ENCODE data around the gene NLN.

Gene NLN

DNA sequence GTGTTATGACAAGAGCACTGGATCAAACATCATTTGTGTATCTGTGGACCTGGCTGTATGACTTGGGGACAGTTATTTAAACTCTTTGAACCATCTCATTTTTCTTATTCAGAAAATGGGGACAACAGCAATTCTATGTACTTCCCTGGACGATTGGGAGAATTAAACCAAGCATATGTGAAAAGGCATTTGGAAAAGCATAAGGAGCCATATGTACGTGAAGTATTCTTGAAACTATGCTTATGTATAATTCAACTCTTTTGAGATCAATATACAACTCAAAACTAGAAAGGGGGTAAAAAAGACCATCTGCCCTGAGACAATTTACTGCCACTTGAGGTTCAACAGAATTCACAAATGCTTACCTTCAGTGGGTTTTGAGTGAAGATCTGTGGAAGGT, 75.5 kb downstream of the NLN start:
- no peak for DNase-seq (ENCODE audit: low read depth)
- H3K4me3 ChIP-seq (ENCODE audit: control insufficient read depth, low read depth, low read length), result no peak overlapping the region
- TF ChIP-seq, protein P1, sequence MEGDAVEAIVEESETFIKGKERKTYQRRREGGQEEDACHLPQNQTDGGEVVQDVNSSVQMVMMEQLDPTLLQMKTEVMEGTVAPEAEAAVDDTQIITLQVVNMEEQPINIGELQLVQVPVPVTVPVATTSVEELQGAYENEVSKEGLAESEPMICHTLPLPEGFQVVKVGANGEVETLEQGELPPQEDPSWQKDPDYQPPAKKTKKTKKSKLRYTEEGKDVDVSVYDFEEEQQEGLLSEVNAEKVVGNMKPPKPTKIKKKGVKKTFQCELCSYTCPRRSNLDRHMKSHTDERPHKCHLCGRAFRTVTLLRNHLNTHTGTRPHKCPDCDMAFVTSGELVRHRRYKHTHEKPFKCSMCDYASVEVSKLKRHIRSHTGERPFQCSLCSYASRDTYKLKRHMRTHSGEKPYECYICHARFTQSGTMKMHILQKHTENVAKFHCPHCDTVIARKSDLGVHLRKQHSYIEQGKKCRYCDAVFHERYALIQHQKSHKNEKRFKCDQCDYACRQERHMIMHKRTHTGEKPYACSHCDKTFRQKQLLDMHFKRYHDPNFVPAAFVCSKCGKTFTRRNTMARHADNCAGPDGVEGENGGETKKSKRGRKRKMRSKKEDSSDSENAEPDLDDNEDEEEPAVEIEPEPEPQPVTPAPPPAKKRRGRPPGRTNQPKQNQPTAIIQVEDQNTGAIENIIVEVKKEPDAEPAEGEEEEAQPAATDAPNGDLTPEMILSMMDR (IDR thresholded peaks at IDR 0.05; ENCODE audit: control insufficient read depth, insufficient read depth, low read depth, low read length, missing control alignments), result no peak

GRCh38 chr5:65799857-65800256, 77.9 kb downstream of the NLN start:
- TF ChIP-seq, protein P1 (IDR thresholded peaks at IDR 0.05; ENCODE audit: control insufficient read depth, insufficient read depth, low read depth, low read length, missing control alignments), result no peak
- no peak overlapping the region for H3K4me3 ChIP-seq (ENCODE audit: control insufficient read depth, low read depth, low read length)
- DNase-seq (ENCODE audit: low read depth), result no peak

GRCh38 chr5:65800775-65801174, 78.8 kb downstream of the NLN start:
- DNase-seq (ENCODE audit: low read depth), result no peak
- TF ChIP-seq, protein P1 (IDR thresholded peaks at IDR 0.05; ENCODE audit: control insufficient read depth, insufficient read depth, low read depth, low read length, missing control alignments), result no peak

DNA sequence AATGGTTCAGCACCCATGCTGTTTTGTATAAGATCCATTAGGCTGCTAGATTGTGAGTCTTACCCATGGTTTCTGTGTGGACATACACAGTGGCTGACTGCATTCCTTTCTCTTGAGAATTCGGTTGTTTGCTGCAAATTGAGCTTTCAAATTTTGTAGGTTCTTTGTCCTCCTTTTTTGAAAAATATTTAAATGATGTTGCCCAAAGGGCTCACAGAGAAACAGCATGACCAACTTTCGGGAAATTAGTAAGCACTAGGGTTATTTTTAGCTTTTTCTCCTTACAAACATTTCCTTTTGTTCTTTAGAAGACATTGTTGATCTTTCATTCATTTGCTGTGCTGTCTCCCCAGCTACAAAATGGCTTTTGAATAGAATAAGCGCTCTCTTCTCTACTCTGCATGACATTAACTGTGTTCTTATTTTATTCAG, 79.4 kb downstream of the NLN start:
- TF ChIP-seq, protein P1 (IDR thresholded peaks at IDR 0.05; ENCODE audit: control insufficient read depth, insufficient read depth, low read depth, low read length, missing control alignments), result no peak
- H3K4me3 ChIP-seq (ENCODE audit: control insufficient read depth, low read depth, low read length), result no peak overlapping the region
- peak; percentile 61 for DNase-seq (ENCODE audit: low read depth)

More at GRCh38 chr5:65800775-65801174, 78.8 kb downstream of the NLN start:
- H3K4me3 ChIP-seq (ENCODE audit: control insufficient read depth, low read depth, low read length), result no peak overlapping the region

- H3K4me3 ChIP-seq (ENCODE audit: control insufficient read depth, low read depth, low read length), result no peak overlapping the region
- TF ChIP-seq, protein P1 (IDR thresholded peaks at IDR 0.05; ENCODE audit: control insufficient read depth, insufficient read depth, low read depth, low read length, missing control alignments), result no peak
- no peak for DNase-seq (ENCODE audit: low read depth)
These were observed 80.1 kb downstream of the NLN start for GRCh38 chr5:65802080-65802479.

DNA sequence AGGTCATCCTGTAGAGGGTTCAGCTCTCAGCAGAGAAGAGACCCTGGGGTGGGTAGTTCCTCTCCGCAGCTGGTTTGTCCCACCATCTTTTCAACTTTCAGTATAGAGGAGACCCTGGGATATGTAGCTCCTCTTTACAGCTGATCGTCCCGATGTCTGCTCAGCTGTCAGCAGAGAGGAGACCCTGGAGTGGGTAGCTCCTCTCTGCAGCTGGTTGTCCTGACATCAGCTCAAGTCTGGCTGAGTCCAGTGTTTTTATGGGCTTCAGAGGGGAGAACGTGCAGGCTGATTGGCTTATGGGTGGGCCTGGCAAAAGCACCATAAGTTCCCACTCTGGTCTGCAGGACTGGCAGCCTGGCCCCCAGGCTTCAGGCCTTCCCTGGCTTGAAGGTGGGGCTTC, 80.8 kb downstream of the NLN start:
- no peak for DNase-seq (ENCODE audit: low read depth)
- H3K4me3 ChIP-seq (ENCODE audit: control insufficient read depth, low read depth, low read length), result no peak overlapping the region
- TF ChIP-seq, protein P1 (IDR thresholded peaks at IDR 0.05; ENCODE audit: control insufficient read depth, insufficient read depth, low read depth, low read length, missing control alignments), result no peak
